GF-D8 (cell line): Measurements from ENCODE around the gene RAC2.
A peak's percentile ranks its signal among the peaks of the same experiment; 100 is the strongest.

Source experiments
- DNase-seq: peaks from one replicate; lab custom pipeline; 2025; lab: John Stamatoyannopoulos, UW

Gene RAC2

DNA sequence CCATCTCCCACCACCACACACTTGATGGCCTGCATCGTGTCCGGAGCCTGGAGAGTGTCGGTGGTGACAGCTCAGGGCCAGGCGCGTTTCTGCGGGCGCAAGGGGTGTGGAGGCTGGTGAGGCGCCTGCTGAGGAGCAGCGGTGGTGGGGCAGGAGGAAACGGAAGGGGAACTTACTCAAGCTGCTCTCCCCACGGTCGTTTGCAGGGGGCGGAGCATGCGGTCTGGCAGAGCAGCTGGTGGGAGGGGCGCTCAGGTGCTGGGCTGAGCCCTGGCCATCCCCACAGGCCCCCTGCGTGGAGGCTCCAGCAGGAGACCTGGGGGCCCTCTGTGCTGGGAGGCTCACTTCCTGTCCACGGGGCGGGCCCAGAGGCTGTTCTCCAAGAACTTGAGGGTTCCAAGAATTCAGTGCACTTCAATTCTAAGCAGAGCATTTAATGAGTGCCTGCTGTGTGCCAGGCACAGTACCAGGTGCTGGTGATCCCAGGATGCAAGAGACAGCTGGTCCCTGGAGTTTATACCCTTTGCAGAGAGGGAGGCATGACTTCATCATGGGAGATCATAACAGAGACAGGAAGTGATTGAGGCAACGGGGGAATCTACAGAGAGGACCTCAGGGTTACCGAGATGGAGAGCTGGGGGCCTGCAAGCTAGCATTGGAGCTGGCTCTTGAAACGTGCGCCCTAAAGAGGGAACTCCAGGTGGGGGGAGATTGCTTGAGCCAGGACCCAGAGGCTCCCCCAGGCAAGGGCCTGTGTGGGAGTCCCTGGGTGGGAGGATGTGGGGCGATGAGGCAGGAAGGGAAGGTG, at the start of gene RAC2:
RAC2 (minus strand) TSS at position 156 of the 808 bp plus-strand sequence; CDS start at position 35, 121 bp downstream.
- peak; percentile 99 for DNase-seq

DNA sequence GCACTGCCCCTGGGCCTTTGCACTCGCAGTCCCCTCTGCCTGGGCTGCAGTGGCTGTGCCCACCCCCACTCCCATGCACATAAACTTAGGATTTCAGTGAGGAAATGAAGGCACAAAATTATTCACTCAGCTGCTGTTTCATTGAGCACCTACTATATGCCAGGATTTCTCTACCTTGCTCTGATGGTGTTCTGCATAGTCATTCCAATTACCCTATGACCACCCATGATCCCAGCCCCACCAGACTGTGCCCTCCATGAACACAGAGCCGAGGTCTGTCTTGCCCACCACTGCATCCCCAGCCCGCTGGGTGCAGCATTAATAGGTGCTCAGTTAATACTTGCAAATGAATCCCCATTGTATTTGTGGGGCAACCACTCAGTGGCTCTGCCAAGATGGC, 49.1 kb upstream of the RAC2 start:
- DNase-seq: no peak

GRCh38 chr22:37292641-37293040, 48.6 kb upstream of the RAC2 start:
- DNase-seq: no peak

- DNase-seq: no peak
Measured at GRCh38 chr22:37291559-37292298, 47.7 kb upstream of the RAC2 start.

DNA sequence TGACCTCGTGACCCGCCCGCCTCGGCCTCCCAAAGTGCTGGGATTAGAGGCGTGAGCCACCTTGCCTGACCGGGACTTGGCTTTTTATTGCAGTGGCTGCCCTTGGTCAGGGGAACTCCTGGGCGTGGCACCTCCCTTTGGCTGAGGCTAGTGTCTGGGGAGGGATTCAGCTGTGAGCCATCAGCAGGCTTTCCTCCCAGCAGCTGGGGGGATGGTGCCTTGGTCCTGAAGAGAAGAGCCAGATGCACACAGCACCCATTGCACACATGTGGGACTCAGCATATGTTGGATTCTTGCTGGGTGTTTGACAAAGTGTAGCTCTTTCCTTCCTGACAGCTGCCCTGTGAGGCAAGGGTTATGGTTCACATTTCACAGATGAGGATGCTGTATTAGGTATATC, 46.7 kb upstream of the RAC2 start:
- DNase-seq: no peak

- DNase-seq: no peak
Measured at GRCh38 chr22:37289156-37289735, 45.2 kb upstream of the RAC2 start.

DNA sequence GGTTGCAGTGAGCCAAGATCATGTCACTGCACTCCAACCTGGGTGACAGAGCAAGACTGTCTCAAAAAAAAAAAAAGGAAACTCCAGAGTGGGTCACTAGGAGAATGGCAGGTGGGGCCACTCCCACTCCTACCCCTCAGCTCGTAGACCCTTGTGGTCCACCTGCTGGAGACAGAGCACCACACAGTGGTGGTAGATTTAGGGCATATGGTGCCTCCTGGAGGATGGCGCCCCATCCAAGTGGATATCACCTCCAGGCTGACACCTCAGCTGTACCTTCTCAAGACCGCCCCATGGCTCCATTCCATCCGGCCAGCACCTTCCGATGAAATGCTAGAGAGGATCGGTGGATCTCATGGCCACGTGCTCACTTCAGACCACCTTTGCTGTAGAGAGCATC, 44.5 kb upstream of the RAC2 start:
- DNase-seq: no peak

- no peak for DNase-seq
Measured at GRCh38 chr22:37287550-37287951, 43.5 kb upstream of the RAC2 start.

DNA sequence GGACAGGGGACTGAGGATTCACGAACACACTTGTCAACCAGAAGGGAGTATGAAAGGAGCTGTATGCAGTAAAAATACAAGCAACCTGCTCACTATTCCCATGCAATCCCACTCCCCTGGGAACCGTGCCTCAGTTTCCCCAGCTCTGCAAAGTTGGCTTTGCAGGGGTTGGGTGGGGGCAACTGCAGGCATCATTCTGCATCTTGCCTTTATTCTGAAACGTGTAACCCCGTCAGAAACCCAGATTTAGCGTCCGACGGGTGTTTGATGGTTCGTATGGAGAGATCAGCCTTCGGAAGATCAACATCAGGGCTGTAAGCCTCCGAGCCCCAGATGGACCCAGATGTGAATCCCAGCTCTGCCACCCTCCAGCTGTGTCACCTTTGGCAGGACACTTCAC, 41.9 kb upstream of the RAC2 start:
- no peak for DNase-seq

DNA sequence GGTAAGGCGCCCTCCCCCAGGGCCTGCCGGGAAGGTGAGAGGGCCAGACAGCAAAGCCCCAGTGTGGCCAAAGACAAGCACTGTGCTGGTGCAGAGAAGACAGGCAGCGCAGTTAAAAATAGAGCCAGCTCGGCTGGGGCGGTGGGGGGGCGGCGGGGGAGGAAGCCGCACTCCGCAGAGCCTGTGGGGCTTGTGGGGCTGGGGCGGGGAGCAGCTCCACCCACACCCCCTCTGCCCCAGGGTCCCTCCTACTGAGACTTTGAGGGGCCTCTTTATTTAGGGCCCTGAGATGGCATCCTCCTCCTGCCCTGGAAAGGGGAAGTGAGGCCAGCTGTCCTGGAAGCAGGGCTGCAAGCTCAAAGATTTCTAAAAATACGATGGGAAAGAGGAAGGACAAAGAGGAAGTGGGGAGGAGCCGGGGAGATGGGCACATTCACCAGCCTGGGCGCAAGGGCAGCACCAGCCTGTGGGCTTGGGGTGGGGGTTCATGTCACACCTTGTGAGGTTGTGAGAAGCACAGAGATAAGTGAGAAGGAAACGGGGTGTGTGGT, 40.8 kb upstream of the RAC2 start:
- DNase-seq: peak; percentile 98

GRCh38 chr22:37284126-37284804, 40.2 kb upstream of the RAC2 start:
- DNase-seq: no peak

DNA sequence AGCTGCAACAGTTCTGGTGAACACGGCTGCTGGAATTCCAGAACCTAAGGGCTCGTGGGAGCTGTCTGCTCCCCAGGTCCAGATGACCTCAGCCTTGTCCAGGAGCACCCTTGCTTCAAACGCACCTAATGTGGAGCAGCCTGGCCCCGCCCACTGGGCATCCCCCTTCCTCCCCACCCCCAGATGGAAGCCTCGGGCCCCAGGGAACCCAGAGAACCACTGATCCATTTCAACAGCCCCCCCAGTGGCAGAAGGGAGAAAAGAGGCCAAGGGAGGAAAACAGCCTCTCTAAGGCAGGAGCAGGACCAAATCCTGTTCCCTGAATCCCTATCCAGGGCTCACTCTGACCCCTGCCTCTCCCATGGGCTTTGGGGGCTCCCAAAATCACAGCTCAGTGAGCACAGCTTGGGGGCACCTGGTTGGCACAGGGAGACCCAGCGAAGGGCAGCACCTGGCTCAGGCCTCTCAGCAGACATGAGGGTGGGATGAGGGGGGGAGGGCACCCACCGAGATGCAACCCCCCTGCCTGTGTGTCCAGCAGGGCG, 39.4 kb upstream of the RAC2 start:
- no peak for DNase-seq

GRCh38 chr22:37282385-37282677, 38.3 kb upstream of the RAC2 start, which contains the start of gene CYTH4:
TSS of gene CYTH4 (plus strand) at chr22:37282508. CDS start at chr22:37282570, 62 bp downstream.
- no peak for DNase-seq

- DNase-seq: no peak
Measured at GRCh38 chr22:37281646-37282384, 37.7 kb upstream of the RAC2 start.

DNA sequence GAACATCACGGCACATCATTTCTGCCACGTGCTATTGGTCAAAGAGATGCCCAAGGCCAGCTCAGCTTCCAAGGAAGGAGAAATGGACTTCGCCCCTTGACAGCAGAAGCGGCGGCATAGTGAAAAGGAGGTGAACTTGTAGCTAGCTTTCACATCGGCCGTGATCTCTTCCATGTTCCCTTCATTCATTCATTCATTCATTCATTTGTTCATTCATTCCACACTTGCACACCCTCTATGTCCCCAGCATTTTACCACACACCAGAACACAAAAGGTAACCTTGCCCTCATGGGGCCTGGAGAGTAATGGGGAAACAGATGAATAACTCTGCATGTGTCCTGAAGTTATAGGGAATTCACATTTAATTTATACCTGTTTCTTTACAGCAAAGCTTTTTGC, 37.1 kb upstream of the RAC2 start:
- no peak for DNase-seq

GRCh38 chr22:37280718-37281117, 36.6 kb upstream of the RAC2 start:
- no peak for DNase-seq

DNA sequence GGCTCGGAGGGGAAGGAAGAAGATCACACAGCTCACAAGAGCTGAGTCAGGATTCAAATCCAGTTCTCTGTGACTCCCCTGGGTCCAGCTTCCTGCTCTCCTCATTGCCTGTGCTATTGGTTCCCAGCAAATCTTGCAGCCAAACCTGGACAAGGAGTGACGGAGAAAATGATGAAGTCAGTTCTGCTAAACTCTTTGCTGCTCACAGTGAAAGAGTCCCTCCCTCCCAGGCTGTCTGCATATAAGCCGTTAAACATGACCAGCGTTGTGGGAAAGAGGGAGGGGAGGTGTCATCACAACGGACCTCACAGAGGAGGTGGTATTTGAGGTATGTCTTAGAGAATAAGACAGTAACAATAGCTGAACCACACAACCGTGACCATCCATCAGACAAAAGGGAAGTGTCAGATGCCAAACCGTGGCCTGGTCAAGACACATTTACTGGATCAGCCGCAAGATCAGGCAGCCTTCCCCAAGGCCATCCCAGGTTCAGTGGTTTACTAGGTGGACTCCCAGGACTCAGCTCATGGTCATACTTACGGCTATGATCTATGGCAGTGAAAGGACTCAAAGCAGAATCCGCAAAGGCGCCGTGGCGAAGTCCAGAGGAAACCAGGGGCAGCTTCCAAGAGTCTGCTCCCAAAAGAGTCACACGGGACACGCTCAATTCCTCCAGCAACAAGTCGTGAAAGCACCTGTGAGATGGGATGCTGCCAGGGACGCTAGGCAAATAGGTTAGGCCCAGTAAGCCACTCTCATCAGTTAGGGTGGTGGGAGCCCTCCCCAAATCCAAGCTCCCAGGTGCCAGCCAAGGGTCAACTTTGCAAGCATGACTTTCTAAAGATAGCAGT, 35.5 kb upstream of the RAC2 start:
- DNase-seq: peak; percentile 50

GRCh38 chr22:37278261-37278660, 34.2 kb upstream of the RAC2 start:
- no peak for DNase-seq

GRCh38 chr22:37277384-37277783, 33.3 kb upstream of the RAC2 start:
- no peak for DNase-seq

DNA sequence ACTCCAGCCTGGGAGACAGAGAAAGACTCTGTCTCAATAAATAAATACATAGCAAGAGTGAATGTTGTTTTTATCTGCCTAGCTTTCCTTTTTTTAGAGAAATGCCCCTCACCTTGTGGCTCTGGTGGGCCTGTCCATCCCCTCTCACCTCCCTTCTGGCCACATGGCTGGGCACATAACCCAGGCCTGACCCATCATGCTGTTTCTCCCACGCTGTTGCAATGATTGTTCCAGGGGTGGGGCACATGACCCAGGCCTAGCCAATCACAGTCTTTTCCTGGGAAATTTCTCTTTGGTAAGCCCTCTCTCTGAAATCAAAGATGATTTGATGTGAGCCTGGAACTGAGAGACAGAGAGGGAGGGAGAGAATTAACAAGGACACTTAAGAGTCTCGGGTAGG, 32.7 kb upstream of the RAC2 start:
- DNase-seq: no peak
